HL-60/S4 (cell line): ENCODE data around the gene FAM98C.

Experiments
- in situ Hi-C: fragments of 300-500 bp; cut with MboI; formaldehyde crosslinking; loops from 2 replicates; pipeline ENCODE4 v1.14.3; 2022; ENCODE audit warnings: low sequenced_read_pairs

FAM98C gene

GRCh38 chr19:38451036-38451435, 48.1 kb downstream of the FAM98C start:
- in situ Hi-C loops = no loop called here

- in situ Hi-C loops = no loop called here
These were observed 48.7 kb downstream of the FAM98C start for GRCh38 chr19:38451629-38452028.

DNA sequence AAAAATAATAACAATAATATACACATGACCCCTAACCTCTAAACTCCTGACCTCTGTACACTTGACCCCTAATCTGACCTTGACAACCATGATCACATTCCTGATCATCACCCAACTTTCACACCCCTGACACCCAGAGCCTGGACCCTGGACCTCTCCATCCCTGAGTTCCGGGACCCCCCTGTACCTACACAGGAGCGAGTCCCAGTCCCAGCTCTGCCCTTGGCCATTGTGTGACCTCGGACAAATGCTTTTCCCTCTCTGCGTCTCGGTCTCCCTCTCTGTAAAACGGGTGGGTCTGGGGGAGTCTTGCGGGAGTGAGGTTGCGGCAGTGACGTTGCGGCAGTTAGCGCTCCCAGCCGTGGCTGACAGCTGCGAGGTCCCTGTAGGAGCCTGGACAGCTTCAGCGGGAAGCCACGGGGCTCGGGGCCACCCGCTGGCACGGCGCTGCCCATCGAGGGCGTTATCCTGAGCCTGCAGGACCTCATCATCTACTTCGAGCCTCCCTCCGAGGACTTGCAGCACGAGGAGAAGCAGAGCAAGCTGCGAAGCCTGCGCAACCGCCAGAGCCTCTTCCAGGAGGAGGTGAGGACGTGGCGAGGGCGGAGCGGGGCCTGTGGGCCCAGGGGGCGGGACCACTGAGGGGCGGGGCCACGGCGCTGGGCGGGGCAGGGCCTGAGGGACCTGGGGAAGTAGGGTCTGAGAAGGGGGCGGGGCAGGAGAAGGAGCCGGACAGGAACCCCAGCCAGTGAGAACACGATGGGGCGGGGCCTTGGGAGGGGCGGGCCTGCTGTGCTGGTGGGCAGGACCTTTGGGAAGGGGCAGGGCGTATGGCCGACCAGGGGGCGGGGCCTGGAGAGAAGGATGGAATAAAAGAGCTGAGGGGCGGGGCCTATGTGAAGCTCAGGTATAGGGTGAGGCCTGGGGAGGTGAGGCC, 49.8 kb downstream of the FAM98C start:
- in situ Hi-C loops = no loop called here

DNA sequence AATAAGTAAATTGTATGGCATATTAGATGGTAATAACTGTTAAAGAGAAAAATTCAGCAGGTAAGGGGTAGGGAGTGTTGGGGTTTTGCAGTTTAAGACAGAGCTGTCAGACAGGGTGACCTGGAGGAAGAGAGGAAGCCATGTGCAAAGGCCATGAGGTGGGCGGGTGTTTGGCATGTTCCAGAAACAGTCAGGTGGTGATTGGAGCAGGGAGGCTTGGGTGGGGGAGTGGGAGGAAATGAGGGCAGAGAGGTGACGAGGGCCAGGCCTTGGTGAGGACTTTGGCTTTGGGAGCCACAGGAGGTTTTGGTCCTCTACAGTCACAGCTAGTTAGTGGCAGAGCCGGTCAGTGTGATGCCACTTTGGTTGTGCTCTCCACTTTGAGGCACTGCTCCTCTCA, 50.7 kb downstream of the FAM98C start:
- in situ Hi-C loops = no loop called here

- in situ Hi-C loops = no loop called here
These were observed 52.1 kb downstream of the FAM98C start for GRCh38 chr19:38455031-38455430.

GRCh38 chr19:38457202-38457601, 54.3 kb downstream of the FAM98C start:
- in situ Hi-C loops = no loop called here

DNA sequence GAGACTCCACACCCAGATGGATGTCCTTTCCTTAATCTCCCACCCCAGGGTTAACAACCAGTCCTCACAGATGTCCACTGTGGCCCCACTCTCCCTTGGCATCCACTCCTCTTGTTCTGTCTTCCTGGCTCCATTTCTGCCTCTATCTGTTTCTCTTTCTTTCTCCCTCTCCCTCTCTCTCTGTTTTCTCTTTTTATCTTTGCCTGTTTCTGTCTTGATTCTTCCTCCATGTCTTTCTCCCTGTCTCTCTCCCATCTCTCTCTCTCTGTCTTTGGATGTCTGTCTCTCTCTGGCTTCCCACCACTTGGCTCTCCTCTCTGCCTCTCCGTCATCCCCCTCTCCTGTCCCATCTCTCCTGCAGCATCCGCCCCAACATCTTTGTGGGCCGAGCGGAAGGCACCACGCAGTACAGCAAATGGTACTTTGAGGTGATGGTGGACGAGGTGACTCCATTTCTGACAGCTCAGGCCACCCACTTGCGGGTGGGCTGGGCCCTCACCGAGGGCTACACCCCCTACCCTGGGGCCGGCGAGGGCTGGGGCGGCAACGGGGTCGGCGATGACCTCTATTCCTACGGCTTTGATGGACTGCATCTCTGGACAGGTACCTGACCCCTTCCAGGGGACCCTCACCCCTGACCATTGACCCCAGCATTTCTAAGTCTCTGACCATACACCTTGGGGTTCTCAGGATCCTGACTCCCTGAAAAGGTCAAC, 55.0 kb downstream of the FAM98C start:
- in situ Hi-C loops = no loop called here
